Tibial nerve (tissue), 4 donors: ENCODE measurements around the gene AKT1. TPM values are rescaled to one million over a fixed set of nuclear protein-coding genes. Genes with fewer than 3 reads are reported as not detected.

ENCODE experiments used
- DNase-seq, 2 donors: peaks; one replicate each; pipeline ENCODE4 v3.0.0-alpha.2; 2019; ENCODE audit warnings: low spot score in 2 of 2
- H3K27ac ChIP-seq, 4 donors: fragments of 200-600 bp; sonication (generic) in 3 of 4; one replicate each; pipeline ENCODE4 v1.5.1; 2017 to 2019; ENCODE audit warnings: mild to moderate bottlenecking in 1 of 4
- H3K27me3 ChIP-seq, 2 donors: fragments of 200-600 bp; sonication (generic) in 1 of 2; one replicate each; pipeline versions ENCODE4 v1.5.1 to v1.6.0; 2017 to 2019
- H3K36me3 ChIP-seq, 3 donors: fragments of 200-600 bp; sonication (generic); one replicate each; pipeline ENCODE4 v1.5.1; 2018 to 2019
- H3K4me1 ChIP-seq, 4 donors: fragments of 200-600 bp; sonication (generic) in 3 of 4; one replicate each; pipeline ENCODE4 v1.5.1; 2017 to 2019
- H3K4me3 ChIP-seq, 4 donors: fragments of 200-600 bp; sonication (generic) in 3 of 4; one replicate each; pipeline ENCODE4 v1.5.1; 2017 to 2019; ENCODE audit warnings: mild to moderate bottlenecking in 1 of 4, moderate library complexity in 1 of 4
- H3K9me3 ChIP-seq, 4 donors: fragments of 200-600 bp; sonication (generic) in 3 of 4; one replicate each; pipeline ENCODE4 v1.5.1; 2017 to 2019
- EP300 ChIP-seq, 2 donors: sonication (generic); formaldehyde crosslinking; IDR thresholded peaks; one replicate each; pipeline ENCODE4 v1.6.1; 2017; ENCODE audit warnings: antibody characterized with exemption in 2 of 2, mild to moderate bottlenecking in 1 of 2
- POLR2A ChIP-seq, 2 donors: fragments of 450-650 bp; IDR thresholded peaks; one replicate each; pipeline ENCODE4 v1.6.1; 2017; ENCODE audit warnings: antibody characterized with exemption in 2 of 2, mild to moderate bottlenecking in 2 of 2, moderate library complexity in 2 of 2
- WGBS, 2 donors: methylation state at CpG; one replicate each; pipeline ENCODE4 v1.1.5; 2018; 5-methylcytosine and 5-hydroxymethylcytosine counted together
- total RNA-seq, 4 donors: library from RNA; depleted of rRNA; stranded (reverse); fragments of >200 nt; gene quantifications; one replicate each; pipeline ENCODE4 v1.1.0, GENCODE V29; 2016
- TF ChIP-seq, protein P1 (sequence below), 5 experiments: fragments of 200-600 bp in 3 of 5; fragments of 450-650 bp in 2 of 5; sonication (generic) in 3 of 5; IDR thresholded peaks; one replicate each; pipeline ENCODE4 v1.5.1; 2016 to 2019; ENCODE audit warnings: antibody characterized with exemption in 5 of 5, mild to moderate bottlenecking in 3 of 5, moderate library complexity in 2 of 5

Gene AKT1
- total RNA-seq, 4 donors from 2014 or later, result 130 to 199 (median 144) TPM

DNA sequence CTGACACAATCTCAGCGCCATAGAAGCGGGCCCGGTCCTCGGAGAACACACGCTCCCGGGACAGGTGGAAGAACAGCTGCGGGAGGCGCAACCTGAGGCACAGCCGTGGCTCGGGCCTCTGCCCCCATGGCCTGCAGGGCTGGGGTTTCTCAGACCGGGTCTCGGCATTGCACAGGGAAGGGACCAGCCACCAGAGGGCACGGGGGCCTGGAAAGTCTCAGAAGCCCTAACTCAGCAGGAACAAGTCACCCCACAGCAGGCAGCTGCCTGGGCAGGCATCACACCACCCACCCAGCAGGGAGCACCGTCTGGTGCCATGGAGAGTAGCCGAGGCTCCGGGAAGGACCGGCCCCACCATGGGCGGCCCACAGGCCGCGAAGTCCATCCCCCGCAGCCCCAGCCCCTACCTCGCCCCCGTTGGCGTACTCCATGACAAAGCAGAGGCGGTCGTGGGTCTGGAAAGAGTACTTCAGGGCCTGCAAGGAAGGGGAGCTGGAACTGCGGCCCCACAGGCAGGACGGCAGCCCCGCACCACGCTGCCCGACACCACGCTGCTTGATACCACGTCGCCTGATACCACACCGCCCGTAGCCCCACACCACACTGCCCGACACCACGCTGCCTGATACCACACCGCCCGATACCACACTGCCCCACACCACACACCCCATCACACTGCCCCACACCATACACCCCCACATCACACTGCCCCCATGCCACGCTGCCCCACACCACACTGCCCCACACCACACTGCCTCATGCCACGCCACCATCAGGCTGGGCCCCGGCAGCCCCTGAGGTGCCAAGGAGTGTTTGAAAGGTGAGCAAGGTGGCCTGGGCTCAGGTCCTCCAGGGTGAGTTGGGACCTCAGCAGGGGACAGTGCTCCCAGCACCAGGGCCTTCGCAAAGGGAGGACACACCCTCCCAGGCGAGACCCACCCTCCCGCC, 21.8 kb downstream of the AKT1 start:
- WGBS, 2 donors, result 93 to 96% methylated on average over 25 to 26 of the region's 46 CpGs
- no peak for DNase-seq
- Histone ChIP-seq H3K27me3 (no peaks in the 10 kb centered on the region), H3K4me1 (peaks cover 0 to 11% (median 2%) of the 10 kb centered on the region in 4 donors), H3K9me3 (peaks cover 0 to 6% (median 0%) of the 10 kb centered on the region in 4 donors), H3K36me3 (peaks cover 0 to 90% (median 0%) of the 10 kb centered on the region in 3 donors), H3K27ac (no peak overlapping the region), H3K4me3 (no peak overlapping the region)
- TF ChIP-seq EP300 (IDR thresholded peaks at IDR 0.05), result no peak
- TF ChIP-seq, protein P1, sequence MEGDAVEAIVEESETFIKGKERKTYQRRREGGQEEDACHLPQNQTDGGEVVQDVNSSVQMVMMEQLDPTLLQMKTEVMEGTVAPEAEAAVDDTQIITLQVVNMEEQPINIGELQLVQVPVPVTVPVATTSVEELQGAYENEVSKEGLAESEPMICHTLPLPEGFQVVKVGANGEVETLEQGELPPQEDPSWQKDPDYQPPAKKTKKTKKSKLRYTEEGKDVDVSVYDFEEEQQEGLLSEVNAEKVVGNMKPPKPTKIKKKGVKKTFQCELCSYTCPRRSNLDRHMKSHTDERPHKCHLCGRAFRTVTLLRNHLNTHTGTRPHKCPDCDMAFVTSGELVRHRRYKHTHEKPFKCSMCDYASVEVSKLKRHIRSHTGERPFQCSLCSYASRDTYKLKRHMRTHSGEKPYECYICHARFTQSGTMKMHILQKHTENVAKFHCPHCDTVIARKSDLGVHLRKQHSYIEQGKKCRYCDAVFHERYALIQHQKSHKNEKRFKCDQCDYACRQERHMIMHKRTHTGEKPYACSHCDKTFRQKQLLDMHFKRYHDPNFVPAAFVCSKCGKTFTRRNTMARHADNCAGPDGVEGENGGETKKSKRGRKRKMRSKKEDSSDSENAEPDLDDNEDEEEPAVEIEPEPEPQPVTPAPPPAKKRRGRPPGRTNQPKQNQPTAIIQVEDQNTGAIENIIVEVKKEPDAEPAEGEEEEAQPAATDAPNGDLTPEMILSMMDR (IDR thresholded peaks at IDR 0.05), result no peak
- no peak for TF ChIP-seq POLR2A (IDR thresholded peaks at IDR 0.05)

DNA sequence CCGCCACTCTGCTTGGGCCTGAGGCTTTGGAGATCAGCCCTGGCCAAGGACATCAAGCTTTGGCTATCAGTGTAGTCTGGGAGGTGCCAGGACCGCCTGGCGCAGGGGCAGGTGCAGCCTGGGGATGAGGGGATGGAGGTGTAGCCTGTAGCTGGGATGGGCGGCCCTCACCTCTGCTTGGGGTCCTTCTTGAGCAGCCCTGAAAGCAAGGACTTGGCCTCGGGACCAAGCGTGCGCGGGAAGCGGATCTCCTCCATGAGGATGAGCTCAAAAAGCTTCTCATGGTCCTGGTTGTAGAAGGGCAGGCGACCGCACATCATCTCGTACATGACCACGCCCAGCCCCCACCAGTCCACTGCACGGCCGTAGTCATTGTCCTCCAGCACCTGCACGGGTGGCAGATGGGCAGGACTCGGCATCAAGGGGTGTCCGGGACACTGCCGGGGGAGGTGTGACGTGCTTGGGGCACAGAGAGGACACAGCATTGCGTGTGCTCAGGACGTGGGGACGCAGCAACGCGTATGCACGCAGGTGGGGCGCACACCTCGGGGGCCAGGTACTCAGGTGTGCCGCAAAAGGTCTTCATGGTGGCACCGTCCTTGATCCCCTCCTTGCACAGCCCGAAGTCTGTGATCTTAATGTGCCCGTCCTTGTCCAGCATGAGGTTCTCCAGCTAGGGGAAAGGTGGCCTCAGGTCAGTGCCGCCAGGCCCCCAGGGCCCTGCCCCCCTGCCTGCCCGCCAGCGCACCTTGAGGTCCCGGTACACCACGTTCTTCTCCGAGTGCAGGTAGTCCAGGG, 22.6 kb downstream of the AKT1 start:
- DNase-seq, result no peak
- Histone ChIP-seq H3K27me3 (no peaks in the 10 kb centered on the region), H3K27ac (no peak overlapping the region), H3K4me3 (no peak overlapping the region), H3K36me3 (peaks cover 0 to 82% (median 0%) of the 10 kb centered on the region in 3 donors), H3K9me3 (peaks cover 0 to 6% (median 0%) of the 10 kb centered on the region in 4 donors), H3K4me1 (peaks cover 0 to 18% (median 7%) of the 10 kb centered on the region in 4 donors)
- WGBS, 2 donors, result 94 to 95% methylated on average over 36 to 37 of the region's 38 CpGs
- TF ChIP-seq, protein P1 (IDR thresholded peaks at IDR 0.05), result no peak
- TF ChIP-seq POLR2A (IDR thresholded peaks at IDR 0.05), result no peak
- no peak for TF ChIP-seq EP300 (IDR thresholded peaks at IDR 0.05)

DNA sequence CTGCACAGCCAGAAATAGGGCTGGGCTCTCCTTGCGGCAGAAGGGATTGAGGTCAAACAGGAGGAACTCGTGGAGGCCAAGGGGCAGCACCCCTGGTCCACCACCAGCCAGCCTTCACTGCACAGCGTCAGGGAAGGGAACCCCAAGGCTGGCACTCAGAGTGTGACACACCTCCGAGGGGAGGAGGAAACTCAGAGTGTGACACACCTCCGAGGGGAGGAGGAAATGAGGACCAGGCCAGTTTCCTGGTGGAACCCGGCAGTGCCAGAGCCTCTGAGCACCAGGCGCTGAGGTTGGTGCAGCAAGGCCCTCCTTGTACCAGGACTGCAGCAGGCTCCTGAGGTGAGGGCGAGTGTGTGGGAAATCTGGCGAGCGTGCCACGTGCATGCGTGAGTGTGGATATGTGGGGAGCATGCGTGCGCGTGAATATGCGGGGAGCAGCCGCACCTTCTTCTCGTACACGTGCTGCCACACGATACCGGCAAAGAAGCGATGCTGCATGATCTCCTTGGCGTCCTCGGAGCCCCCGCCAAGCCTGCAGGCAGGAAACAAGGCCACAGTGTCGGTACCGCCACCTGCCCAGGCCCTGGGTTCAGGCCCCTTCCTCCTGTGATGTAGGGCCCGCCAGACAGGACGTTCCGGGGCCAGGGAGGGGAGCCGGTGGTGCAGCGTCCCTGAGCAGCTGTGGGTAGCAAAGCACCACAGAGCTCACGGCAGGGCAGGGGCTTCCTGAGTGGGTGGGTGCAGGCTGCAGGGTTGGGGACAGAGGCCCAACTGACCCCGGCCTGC, 23.4 kb downstream of the AKT1 start:
- Histone ChIP-seq H3K36me3 (peaks cover 0 to 76% (median 0%) of the 10 kb centered on the region in 3 donors), H3K4me3 (no peak overlapping the region), H3K27me3 (no peaks in the 10 kb centered on the region), H3K9me3 (peaks cover 0 to 6% (median 0%) of the 10 kb centered on the region in 4 donors), H3K4me1 (peaks cover 0 to 18% (median 7%) of the 10 kb centered on the region in 4 donors), H3K27ac (no peak overlapping the region)
- no peak for TF ChIP-seq POLR2A (IDR thresholded peaks at IDR 0.05)
- WGBS, 2 donors, result 86 to 88% methylated on average over 33 of the region's 34 CpGs
- DNase-seq, result no peak

DNA sequence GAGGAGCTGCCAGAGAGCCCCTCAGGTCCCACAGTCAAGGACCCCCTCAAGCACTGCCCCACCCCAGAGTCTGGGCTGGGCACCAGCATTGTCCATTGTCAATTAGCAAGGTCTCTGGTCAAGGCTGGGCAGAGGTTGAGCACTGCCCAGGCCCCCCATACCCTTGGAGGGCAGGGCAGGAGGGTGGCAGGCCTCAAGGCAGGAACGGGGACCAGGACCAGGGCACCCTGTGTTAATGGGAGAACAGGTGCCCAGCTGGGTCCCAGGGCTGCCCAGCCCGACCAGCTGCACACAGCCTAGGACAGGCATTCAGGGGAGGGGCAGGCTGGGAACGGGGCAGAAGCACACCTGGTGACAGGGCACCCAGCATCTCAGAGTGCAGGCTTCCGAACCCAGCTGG, 24.2 kb downstream of the AKT1 start:
- no peak for DNase-seq
- Histone ChIP-seq H3K9me3 (peaks cover 0 to 6% (median 0%) of the 10 kb centered on the region in 4 donors), H3K4me3 (no peak overlapping the region), H3K27me3 (no peaks in the 10 kb centered on the region), H3K4me1 (peaks cover 0 to 18% (median 7%) of the 10 kb centered on the region in 4 donors), H3K36me3 (peaks cover 0 to 69% (median 0%) of the 10 kb centered on the region in 3 donors), H3K27ac (no peak overlapping the region)
- WGBS, 2 donors, result 90 to 100% methylated on average over 2 to 4 of the region's 4 CpGs
- TF ChIP-seq EP300 (IDR thresholded peaks at IDR 0.05) (no peak), POLR2A (IDR thresholded peaks at IDR 0.05) (no peak)
- TF ChIP-seq, protein P1 (IDR thresholded peaks at IDR 0.05), result no peak

DNA sequence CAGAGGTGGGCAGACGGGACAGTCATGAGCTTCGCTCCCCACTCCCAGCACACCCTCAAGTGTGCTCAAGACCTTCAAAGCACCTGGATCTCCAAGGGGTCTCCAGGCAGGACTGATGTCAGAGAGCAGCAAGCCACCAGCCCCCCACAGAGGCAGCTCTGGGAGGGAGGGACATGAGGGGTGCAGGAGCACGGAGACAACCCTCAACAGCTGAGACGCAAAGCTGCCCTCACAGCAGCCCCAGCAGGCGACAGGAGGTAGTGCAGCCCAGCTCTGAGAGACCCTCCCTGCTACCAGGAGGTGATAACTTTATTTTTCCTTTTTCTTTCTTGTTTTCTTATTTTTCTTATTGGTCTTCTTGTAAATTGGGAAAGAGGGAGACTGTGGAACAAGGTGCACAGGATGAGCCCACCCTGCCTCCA, 24.7 kb downstream of the AKT1 start:
- H3K36me3 ChIP-seq, result peaks cover 0 to 64% (median 0%) of the 10 kb centered on the region in 3 donors
- H3K27me3 ChIP-seq, result no peaks in the 10 kb centered on the region
- DNase-seq, result no peak
- peaks cover 0 to 6% (median 0%) of the 10 kb centered on the region in 4 donors for H3K9me3 ChIP-seq
- no peak overlapping the region for H3K4me3 ChIP-seq
- TF ChIP-seq EP300 (IDR thresholded peaks at IDR 0.05), result no peak
- TF ChIP-seq, protein P1 (IDR thresholded peaks at IDR 0.05), result peak in 4 of 5 experiments; percentile 10 to 40 (median 28)
- TF ChIP-seq POLR2A (IDR thresholded peaks at IDR 0.05), result no peak
- 86 to 90% methylated on average over 5 of the region's 5 CpGs for WGBS, 2 donors
- no peak overlapping the region for H3K27ac ChIP-seq
- H3K4me1 ChIP-seq, result peaks cover 0 to 18% (median 7%) of the 10 kb centered on the region in 4 donors
